ENCODE data around the gene MAP2K2. TPM values are rescaled to one million over a fixed set of nuclear protein-coding genes. Genes with fewer than 3 reads are reported as not detected.

Gene MAP2K2
- total and polyA plus RNA-seq, 2 experiments from 2014 or later: 32.3 to 212 TPM

DNA sequence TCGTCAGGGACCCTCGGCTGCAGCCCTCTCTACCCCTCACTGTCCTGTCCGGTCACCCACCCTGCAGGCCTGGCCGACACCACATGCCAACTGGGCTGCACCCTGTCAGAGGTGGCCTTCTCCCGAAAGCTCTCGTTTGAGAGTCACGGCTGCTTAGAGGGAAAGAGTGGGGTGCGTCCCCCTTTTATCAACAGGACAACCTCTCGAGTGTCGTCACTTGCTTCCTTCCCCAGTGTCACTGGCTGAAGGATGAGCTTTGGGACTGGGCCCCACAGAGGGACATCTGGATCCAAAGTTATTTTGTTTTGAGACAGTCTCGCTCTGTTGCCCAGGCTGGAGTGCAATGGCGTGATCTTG lies 28.5 kb downstream of the MAP2K2 start:
- no peak overlapping the region for H3K4me2 ChIP-seq (ENCODE audit: unreplicated experiment)
- H4K20me1 ChIP-seq (ENCODE audit: insufficient read depth): no peaks in the 10 kb centered on the region
- no peak overlapping the region for H3K9ac ChIP-seq
- 93 to 94% methylated on average over 11 to 12 of the region's 12 CpGs for WGBS, 2 experiments (ENCODE audit: low coverage in 1 of 2, low lambda C conversion rate in 2 of 2, missing lambda C conversion rate in 2 of 2)
- H3F3A ChIP-seq (ENCODE audit: insufficient read depth): no peaks in the 10 kb centered on the region
- no peak overlapping the region for H3K4me3 ChIP-seq
- no peaks in the 10 kb centered on the region for H3K9me3 ChIP-seq (ENCODE audit: low read depth)
- in situ Hi-C loops (cut with MboI): no loop called here
- no peak for DNase-seq
- H3K9me2 ChIP-seq (ENCODE audit: insufficient read depth): no peaks in the 10 kb centered on the region
- H2AFZ ChIP-seq: no peak overlapping the region
- H3K79me2 ChIP-seq (ENCODE audit: insufficient read depth): no peaks in the 10 kb centered on the region
- TF ChIP-seq EZH2 (IDR thresholded peaks at IDR 0.05; ENCODE audit: insufficient read depth, poor library complexity, severe bottlenecking): no peak
- TF ChIP-seq EZH2phosphoT487 (IDR thresholded peaks at IDR 0.05; ENCODE audit: insufficient read depth, low read depth): no peak
- H3K4me1 ChIP-seq (ENCODE audit: insufficient read depth): no peaks in the 10 kb centered on the region
- no peak overlapping the region for H3K27ac ChIP-seq
- H3K27me3 ChIP-seq (replicated peaks; ENCODE audit: insufficient read depth): no peaks in the 10 kb centered on the region
- no peaks in the 10 kb centered on the region; the same call in 1 of the 2 replicates for H3K36me3 ChIP-seq (ENCODE audit: low read depth)

DNA sequence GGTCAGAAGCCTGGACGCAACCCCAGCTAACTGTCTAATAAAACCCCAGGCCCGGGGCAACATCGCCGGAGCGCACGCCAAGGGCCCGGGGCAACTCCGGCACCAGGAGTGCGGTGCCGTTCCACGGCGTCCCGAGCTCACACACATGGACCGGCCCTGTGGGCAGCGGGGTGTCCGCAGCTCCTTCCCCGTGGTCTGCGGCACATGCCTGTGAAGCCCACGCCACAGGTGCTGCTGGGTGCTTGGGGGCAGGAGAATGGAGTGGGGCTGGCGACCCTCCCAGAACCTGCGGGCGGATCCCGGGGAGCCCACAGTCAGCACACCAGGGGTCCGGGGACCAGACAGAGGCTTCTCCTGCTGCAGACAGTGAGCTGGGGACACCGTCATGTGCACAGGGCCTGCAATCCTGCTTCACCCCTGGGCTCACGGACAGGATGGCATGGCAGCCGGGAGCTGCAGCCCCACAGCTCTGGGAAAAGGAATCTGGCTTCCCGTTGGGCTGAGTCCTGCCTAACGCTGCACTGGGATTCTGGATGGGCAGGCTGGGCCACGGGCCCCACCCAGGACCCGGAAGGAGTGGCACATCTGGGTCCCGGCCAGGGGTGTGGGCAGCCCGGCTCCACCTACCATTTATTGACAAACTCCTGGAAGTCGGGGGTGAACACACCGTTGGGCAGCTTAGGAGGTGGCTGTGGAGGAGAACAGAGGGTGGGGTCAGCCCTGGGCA lies 29.0 kb downstream of the MAP2K2 start:
- Histone ChIP-seq H3K79me2 (ENCODE audit: insufficient read depth) (no peaks in the 10 kb centered on the region), H3K27ac (no peak overlapping the region), H4K20me1 (ENCODE audit: insufficient read depth) (no peaks in the 10 kb centered on the region), H3K4me2 (ENCODE audit: unreplicated experiment) (no peak overlapping the region), H3K36me3 (ENCODE audit: low read depth) (no peaks in the 10 kb centered on the region; the same call in 1 of the 2 replicates), H3K27me3 (replicated peaks; ENCODE audit: insufficient read depth) (no peaks in the 10 kb centered on the region), H3K9me2 (ENCODE audit: insufficient read depth) (no peaks in the 10 kb centered on the region), H3K4me1 (ENCODE audit: insufficient read depth) (no peaks in the 10 kb centered on the region), H2AFZ (no peak overlapping the region), H3K9me3 (ENCODE audit: low read depth) (no peaks in the 10 kb centered on the region), H3K9ac (no peak overlapping the region), H3K4me3 (no peak overlapping the region), H3F3A (ENCODE audit: insufficient read depth) (no peaks in the 10 kb centered on the region)
- in situ Hi-C loops (cut with MboI): no loop called here
- WGBS, 2 experiments (ENCODE audit: low coverage in 1 of 2, low lambda C conversion rate in 2 of 2, missing lambda C conversion rate in 2 of 2): 76 to 79% methylated on average over 29 to 30 of the region's 35 CpGs
- DNase-seq: no peak
- no peak for TF ChIP-seq EZH2phosphoT487 (IDR thresholded peaks at IDR 0.05; ENCODE audit: insufficient read depth, low read depth)
- no peak for TF ChIP-seq EZH2 (IDR thresholded peaks at IDR 0.05; ENCODE audit: insufficient read depth, poor library complexity, severe bottlenecking)

DNA sequence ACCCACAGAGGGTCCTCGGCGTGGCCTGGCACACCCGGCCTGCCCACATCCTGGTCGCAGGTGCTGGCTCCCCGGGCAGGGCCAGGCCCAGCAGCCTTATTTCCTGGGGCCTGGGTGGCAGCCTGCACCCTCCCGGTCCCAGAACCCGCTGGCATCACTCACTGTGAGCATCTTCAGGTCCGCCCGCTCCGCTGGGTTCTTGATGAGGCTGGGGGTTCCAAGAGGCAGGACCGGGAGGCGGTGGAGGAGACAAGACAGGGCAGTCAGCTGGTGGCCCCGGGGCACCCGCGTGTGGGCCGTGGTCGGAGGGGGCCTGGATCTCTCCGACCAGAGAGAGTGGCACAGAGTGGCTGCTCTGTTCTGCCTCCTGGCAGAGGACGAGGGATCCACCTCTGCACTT lies 29.6 kb downstream of the MAP2K2 start:
- no peaks in the 10 kb centered on the region; the same call in 1 of the 2 replicates for H3K36me3 ChIP-seq (ENCODE audit: low read depth)
- H2AFZ ChIP-seq: no peak overlapping the region
- WGBS, 2 experiments (ENCODE audit: low coverage in 1 of 2, low lambda C conversion rate in 2 of 2, missing lambda C conversion rate in 2 of 2): 90 to 95% methylated on average over 15 to 19 of the region's 19 CpGs
- H3K9me3 ChIP-seq (ENCODE audit: low read depth): no peaks in the 10 kb centered on the region
- no peak overlapping the region for H3K4me3 ChIP-seq
- H3F3A ChIP-seq (ENCODE audit: insufficient read depth): no peaks in the 10 kb centered on the region
- no peaks in the 10 kb centered on the region for H4K20me1 ChIP-seq (ENCODE audit: insufficient read depth)
- TF ChIP-seq EZH2phosphoT487 (IDR thresholded peaks at IDR 0.05; ENCODE audit: insufficient read depth, low read depth) (no peak), EZH2 (IDR thresholded peaks at IDR 0.05; ENCODE audit: insufficient read depth, poor library complexity, severe bottlenecking) (no peak)
- no peaks in the 10 kb centered on the region for H3K9me2 ChIP-seq (ENCODE audit: insufficient read depth)
- in situ Hi-C loops (cut with MboI): no loop called here
- H3K79me2 ChIP-seq (ENCODE audit: insufficient read depth): no peaks in the 10 kb centered on the region
- H3K27me3 ChIP-seq (replicated peaks; ENCODE audit: insufficient read depth): no peaks in the 10 kb centered on the region
- H3K9ac ChIP-seq: no peak overlapping the region
- H3K4me2 ChIP-seq (ENCODE audit: unreplicated experiment): no peak overlapping the region
- DNase-seq: no peak
- no peak overlapping the region for H3K27ac ChIP-seq
- H3K4me1 ChIP-seq (ENCODE audit: insufficient read depth): no peaks in the 10 kb centered on the region

DNA sequence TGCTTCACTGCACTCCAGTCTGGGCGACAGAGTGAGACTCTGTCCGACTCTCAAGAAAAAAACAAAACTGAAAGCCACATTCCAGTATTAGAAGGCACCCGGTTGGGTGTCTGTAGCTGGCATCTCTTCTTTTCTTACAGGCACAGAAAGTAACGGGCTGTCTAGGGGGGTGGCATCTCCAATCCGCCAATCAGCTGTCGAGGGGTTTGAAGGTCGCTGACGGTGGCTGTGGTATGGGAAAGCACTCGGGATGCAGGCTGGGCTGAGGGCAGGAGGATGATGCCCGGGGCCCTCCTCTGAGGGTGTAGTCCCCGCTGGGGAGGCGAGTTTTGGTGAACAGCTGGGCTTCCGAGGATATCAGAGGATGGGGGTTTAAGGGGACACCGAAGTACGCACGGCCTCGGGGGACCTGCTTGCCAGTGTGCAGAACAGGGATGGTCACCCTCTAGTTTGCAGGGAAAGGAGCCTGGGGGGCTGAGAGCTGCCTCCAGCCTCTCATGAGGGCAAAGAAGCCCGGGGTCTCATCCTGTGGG lies 30.2 kb downstream of the MAP2K2 start:
- Histone ChIP-seq H3K9ac (no peak overlapping the region), H3K36me3 (ENCODE audit: low read depth) (no peaks in the 10 kb centered on the region; the same call in 1 of the 2 replicates), H3K27me3 (replicated peaks; ENCODE audit: insufficient read depth) (no peaks in the 10 kb centered on the region), H3K4me3 (no peak overlapping the region), H3K4me2 (ENCODE audit: unreplicated experiment) (no peak overlapping the region), H3K79me2 (ENCODE audit: insufficient read depth) (no peaks in the 10 kb centered on the region), H3K27ac (no peak overlapping the region), H3K9me3 (ENCODE audit: low read depth) (no peaks in the 10 kb centered on the region), H2AFZ (no peak overlapping the region), H3K9me2 (ENCODE audit: insufficient read depth) (no peaks in the 10 kb centered on the region), H3K4me1 (ENCODE audit: insufficient read depth) (no peaks in the 10 kb centered on the region), H4K20me1 (ENCODE audit: insufficient read depth) (no peaks in the 10 kb centered on the region), H3F3A (ENCODE audit: insufficient read depth) (no peaks in the 10 kb centered on the region)
- WGBS, 2 experiments (ENCODE audit: low coverage in 1 of 2, low lambda C conversion rate in 2 of 2, missing lambda C conversion rate in 2 of 2): 88 to 90% methylated on average over 18 of the region's 18 CpGs
- DNase-seq: no peak
- in situ Hi-C loops (cut with MboI): no loop called here
- no peak for TF ChIP-seq EZH2phosphoT487 (IDR thresholded peaks at IDR 0.05; ENCODE audit: insufficient read depth, low read depth)
- TF ChIP-seq EZH2 (IDR thresholded peaks at IDR 0.05; ENCODE audit: insufficient read depth, poor library complexity, severe bottlenecking): no peak

All from GM23248 (cell line).